Activated CD4-positive, alpha-beta T cell treated with anti-CD3 and anti-CD28 coated beads, Interleukin-2, amount 50 U/mL, for 4 hours (primary cell): Measurements from ENCODE around the gene HDGF.

Source experiments
- DNase-seq, 2 experiments: peaks; one replicate each; pipeline ENCODE4 v3.0.0-alpha.2; 2020

Gene HDGF

DNA sequence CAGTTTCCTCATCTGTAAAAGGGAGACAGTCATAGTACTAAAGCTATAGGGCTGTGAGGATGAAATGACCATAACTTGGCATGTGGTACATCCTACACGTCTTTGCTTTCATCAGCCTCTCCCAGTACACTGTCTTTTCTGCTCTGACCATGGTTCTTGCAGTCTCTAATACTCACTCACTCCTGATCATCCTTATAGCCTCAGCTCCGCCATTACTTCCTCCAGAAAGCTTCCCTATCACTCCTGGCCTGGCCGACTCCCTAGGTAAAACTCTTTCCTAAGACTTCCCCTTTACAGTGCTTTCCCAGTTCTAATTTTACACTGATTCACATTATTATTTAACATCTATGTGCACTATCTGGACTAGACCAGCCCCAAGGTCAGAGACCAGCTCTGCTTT, 5.6 kb downstream of the HDGF start:
- no peak for DNase-seq

DNA sequence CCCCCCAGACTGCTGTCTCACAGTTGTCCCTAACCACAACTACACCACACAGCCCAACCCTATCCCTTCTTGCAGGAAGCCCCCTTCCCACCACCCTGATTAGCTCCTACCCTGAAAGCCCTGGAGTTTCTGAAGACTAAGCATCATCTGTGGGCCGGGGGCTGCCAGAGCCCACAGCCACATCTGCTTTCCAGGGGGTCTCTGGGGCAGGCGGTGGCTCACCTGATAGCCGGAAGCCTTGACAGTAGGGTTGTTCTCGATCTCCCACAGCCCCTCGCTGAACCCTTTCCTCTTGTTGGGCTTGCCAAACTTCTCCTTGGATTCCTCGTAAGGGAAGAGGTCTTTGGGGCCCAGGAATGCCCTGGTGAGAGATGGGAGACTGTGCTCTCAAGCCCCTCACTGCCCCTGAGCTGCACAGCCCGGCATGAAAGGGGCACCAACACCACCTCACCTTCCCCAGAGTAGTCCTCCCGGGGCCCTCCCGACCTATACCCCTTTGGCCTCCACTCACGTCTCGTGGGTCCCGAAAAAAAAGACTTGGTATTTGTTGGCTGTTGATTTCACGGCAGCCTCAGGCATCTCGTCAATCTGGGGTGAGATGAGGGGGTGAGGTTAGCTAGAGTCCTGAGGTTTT, 6.6 kb downstream of the HDGF start:
- DNase-seq = no peak

DNA sequence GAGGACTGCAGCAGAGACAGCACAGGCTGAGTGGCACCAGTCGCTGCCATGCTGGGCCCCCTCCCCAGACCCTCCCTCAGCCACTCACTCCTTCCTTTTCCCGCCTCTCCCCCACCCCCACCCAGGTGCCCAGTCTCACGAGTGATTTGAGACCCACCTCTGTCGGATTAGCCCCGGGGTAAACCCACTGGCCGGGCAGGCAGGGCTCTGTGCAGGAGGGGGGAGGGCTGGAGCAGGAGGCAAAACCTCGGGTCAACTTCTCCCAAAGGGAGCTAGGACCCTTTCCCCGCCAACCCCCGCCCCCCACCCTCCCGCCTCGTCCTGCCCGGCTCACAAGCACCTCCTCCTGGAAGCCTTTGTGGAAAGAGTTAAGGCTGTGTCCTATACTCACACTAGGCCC, 7.1 kb downstream of the HDGF start:
- DNase-seq = no peak

DNA sequence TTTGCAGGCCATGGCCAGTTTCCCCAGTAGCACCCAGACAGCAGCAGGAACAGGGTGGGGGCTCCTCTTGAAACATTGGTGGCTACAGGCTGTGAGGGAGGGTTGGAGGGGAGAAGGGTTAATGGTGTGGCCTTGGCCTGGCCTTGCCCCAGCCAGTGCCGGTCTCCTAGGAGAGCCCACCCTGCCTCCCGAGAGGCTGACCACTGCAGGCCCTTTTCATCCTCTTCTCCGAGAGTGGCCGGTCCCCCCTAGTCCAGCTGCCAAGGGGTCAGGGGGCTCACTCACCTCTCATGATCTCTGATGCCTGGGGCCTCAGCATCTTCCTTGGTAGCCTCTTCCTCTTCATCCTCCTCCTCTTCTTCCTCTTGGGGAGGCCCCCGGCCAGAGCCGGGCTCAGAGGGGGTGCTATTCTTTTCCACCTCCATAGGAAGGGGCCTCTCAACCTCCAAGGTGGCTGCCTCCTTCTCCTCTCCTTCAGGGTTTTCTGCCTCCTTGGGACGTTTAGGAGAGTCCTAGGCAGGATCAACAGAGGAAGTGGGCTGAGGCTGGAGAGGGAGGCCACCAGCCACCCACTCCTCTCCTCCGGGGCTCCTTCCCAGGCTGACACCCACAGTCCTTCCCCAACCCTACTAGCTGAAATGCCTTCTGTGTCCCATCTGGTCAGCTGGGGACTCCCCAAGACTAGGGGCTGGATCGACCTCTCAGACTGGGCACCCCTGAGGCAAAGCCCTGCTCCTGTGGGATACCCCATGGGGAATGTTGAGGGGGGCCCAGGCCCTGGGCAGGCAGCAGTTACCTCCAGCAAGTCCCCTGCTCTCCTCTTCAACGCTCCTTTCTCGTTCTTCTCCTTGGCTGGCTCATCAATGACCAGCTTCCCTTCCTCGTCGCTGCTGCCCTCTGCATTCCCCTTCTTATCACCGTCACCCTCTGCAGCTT, 7.8 kb downstream of the HDGF start:
- DNase-seq = no peak

DNA sequence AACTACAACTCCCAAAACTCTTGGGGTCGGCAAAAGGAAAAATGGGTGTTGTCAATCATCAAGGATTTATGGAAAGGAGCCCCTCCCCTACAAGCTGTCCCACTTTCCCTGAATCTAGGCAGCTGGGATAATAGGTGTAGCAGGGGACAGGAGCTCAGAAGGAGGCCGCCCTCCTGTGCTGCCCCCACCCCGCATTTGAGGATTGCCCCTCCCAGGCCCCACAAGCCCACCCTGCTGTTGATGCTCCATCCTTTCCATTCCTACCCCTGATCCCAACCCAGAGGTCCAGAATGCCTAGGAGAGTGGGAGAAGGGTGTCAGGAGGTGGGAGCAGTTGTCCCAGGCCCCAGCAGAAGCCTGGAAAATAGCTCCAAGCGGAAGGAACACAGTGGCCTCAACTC, 8.7 kb downstream of the HDGF start:
- DNase-seq = no peak

DNA sequence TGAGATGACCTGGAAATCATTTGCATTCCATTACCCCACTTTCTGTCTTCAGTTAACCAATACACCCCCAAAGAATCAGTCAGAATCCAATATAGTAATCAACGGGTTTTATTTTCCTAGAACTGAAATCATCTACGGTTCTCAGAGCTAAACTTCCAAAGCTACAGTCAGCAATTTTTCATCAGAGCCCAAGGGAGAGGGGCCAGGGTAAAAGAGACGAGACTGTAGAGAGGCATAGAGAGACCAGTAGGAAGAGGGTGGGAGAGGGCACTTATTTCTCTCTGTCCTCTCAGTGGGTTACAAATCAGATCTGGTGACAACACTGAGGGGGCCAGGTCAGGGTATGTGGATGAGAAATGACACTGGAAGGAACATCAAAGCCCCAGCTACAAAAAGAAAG, 9.5 kb downstream of the HDGF start:
- no peak for DNase-seq

DNA sequence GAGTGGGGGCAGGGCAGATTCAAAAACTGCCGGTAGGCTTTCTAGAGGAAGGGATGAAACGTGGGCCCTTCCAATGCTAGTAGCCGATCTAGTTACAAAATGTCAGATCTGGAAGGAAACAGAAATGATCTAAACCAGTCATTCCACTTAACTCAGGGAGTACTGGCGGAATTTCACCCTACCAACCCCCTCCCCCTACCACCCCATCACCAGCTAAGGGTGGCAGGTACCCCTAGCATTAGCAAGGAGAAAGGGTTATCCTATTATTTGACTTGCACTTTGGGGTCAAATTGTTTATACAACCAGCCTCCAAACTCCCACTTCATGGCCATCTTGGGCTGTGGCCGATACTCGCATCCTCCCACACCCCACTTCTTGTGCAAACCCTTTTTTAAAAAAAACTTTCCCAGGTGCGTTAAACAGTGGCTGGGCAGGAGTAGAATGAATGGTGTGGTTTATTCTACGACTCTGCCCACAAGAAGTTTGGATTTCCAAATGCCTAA, 9.9 kb downstream of the HDGF start:
- no peak for DNase-seq

DNA sequence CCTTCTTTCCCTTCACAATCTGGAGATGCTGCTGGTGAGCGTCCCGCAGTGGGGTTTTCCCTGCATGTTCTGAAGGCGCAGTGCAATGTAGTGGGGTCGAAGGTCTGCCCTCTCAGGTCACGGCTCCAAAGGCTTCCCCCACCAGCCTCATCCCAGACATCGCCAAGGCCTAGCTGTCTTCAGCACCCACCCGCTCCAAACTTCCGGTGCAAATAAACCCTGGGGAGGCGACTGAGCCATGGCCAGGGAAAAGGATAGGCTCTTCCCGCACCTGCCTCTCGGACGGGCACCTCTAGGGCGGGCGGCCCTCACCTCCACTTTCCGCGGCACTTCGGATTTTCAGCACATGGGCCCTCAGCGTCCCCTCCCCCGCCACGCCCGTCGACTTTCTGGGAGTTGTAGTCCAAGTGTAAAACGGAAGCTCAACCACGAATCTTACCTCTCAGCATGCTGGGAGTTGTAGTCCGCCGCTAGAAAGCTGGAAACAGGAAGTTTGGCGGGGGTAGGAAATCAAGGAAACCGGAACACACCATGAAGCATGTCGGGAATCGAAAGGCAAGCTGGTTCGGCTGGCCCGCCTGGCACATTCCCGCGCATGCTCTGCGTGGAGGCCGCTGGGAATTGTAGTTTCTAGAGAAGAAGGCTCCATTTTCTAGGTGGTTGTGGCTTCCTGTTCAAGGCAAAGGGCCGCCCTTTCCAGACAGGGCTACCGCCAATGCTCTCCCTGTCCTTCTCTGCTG, 10.6 kb downstream of the HDGF start, which contains the start of gene MRPL24:
Gene MRPL24, minus strand, starts transcription at position 348 of the 740 bp plus-strand sequence. CDS start 2,384 bp downstream, outside the sequence.
- DNase-seq = peak; percentile 96

DNA sequence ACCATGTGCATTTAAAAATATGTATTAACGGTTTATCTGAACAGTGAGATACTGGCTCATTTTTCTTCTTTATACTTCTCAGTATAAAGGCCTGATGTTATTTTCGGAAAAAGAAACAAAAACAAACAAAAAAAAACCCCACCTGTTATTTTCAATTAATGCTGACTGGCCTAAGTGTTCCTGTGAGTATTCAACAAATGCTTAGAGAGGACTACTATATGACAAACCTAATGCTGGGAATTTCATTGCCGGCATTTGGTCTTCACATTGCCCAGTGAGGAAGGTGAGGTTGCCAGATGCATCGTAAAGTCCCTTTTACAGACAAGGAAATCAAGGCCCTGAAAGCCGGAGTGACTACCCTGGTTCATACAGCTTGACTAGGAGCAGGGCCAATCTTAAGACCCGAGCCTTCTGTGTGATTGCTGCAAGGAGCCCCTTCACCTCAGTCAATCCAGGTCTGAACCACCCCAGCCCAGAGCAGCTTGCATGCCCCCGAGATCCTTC, 11.2 kb downstream of the HDGF start:
- DNase-seq = no peak

DNA sequence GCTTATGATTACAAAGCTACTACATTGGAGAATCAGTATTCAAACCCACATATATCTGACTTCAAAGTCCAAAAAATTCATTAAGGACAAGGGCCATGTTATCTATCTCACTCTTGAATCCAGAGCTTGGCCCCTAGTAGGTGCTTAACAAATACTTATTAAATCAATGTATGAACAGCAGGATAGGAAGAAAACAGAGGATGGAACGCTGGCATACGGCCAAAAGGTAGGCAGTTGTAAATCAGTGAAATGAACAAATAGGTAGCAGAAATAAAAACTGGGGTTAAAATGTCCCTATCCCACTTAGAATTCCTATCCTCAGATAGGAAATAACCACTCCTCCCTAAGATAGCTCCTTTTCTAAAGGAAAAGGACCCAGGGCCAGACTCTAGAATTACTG, 12.6 kb downstream of the HDGF start:
- no peak for DNase-seq

DNA sequence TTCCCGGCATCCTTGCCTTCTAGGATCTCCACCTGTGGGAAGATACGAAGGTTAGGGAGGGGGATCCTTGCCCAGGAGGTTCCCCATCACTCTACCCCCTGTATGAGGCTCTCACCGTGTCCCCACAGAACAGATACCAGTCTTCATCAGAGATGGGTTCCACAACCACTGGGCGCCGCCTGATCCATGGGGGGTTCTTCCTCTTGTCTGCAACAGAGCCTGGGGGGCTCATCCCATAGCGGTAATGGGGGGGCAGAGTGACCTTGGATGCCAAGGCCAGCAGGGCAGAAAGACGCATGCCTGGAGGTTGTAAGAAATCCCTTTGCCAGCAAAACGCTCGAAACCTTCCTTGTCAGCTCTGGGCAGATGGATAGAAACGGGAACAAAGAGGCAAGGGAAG, 13.1 kb downstream of the HDGF start:
- no peak for DNase-seq

DNA sequence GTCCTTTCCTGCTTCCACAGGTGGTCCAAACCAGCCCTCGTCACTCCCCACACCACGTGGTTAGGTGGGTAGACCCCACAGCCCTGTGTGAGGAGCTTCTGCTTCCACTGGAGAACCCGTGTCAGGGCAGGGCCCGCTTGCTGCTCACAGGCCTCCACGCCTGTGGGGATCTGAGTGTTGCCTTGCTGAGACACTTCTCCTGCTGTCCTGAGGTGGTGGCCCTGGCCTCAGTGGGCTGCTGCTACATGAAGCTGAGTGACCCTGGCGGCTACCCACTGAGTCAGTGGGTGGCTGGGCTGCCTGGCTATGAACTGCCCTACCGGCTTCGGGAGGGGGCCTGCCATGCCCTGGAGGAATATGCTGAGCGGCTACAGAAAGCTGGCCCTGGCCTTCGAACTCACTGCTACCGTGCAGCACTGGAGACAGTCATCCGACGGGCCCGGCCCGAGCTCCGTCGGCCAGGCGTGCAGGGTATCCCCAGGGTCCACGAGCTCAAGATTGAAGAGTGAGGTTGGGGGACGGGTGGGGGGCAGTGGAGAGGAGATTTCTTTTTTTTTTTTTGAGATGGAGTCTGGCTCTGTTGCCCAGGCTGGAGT, 17.4 kb downstream of the HDGF start:
- DNase-seq = no peak

DNA sequence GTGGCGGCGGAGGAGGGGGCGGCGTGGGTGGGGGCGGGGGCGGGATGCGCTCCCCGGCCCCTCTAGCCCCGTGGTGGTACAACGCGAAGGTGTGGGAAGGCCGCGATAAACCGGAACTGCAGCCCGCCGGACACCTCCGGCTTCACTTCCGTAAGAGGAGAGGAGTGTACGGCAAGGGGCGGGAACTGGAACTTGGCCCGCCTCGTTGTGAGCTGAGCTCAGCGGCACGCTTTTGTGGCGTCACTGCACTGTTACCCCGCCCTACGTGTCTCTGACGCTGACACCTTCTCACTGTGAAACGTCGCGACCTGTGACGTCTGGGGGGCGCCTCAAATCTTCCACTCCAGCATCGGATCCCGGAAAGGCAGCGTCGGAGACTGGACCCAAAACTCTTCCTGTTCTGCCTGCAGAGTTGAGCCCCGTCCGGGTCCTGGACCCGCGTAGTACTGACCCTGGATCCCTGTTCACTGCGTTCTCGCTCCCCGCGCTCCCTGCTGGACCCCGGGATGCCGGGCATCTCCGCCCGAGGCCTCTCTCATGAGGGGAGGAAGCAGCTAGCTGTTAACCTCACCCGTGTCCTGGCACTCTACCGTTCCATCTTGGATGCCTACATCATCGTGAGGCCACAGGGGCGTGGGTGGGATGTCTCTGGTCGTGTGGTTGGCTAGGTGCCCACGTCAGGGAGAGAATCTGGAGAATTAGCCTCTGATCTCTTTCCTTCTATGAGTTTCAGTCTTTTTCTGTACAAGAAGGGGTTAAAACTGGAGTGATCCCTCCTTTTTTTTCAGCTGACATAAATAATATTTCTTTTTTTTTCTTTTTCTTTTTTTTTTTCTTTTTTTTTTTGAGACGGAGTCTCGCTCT, 22.6 kb downstream of the HDGF start, which contains the start of gene ISG20L2:
Gene ISG20L2, minus strand, starts transcription at position 168 of the 864 bp plus-strand sequence. CDS start 1,114 bp downstream, outside the sequence.
- DNase-seq = peak; percentile 93 to 95

DNA sequence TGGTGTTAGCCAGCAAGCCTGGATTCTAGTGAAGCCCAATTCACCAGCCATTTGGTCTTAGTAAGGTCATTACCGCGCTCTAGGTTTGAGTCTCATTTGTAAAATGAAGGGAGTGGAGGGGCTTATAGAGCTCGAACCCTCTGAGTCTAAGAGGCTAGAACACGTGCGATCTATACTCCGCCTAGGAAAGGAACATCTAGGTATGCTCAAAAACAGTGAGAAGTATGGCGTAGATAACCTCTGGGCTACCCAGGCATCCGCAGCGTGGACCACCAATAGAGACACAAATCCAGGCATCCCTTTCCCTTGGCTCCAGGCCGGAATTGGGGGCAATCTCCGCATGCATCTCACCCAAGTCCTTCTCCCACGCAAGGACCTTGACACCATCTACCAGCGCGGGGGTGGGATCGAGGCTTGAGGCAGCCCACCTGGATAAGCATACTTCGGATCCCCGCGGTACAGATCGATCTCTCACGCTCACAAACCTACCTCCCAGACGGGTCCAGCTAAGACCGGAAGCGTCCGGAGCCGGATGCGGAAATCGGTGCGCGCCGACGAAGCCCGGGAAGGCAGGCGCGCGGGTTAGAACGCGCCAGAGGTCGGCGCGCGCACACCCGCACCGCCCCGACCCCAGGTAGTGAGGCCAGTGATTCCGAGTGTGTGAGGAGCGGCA, 23.4 kb downstream of the HDGF start, which contains the start of gene METTL25B:
Gene METTL25B, plus strand, starts transcription at position 544 of the 673 bp plus-strand sequence. CDS start 636 bp downstream, outside the sequence.
- peak in 1 of 2 experiments; percentile 45 for DNase-seq

DNA sequence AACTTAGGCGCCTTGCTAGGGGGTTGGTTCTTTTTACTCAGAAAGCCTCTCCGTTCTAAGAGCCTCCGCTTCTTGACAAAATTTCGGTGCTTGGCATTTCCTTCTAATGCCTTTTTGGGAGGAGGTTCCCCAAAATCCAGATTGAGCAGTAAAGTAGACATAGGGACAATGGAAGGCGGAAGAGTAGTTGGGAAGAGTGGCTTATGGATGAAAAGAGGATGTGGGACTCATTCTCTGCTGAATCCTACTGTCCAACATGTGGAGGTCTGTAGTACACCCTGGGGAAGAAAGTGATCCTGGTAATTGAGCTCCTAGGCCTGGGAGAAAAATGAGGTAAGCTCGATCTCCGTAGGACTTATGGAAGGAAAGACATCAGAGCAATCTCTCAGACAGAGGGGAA, 24.0 kb downstream of the HDGF start:
- no peak for DNase-seq

DNA sequence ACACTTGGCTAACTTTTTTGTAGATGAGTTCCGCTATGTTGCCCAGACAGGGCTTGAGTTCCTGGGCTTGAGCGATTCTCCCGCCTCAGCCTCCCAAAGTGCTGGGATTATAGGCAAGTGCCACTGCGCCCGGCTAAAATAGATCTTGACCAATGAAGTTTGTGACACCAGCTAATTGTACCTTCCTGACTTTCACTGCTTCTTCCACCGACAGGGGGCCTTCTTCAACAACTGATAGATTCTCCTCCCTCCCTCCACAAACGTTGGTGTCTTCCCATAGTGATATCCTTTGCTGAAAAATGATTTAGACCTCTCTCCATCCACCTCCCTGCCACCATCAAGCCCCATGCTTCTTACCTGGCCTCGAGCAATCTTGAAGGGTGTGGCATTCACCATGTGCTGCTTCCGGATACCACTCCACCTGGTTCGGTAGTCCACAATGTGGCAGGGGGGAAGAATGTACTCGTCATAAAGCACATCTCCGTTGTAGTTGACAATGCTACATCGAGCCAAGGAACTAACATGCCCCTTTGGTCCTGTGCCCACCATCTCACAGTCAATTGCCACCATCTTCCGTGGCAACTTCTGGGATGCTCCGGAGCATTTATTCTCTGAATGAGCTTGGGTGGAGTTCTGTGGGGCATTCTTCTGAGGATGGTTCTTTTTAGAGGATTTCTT, 24.8 kb downstream of the HDGF start:
- peak; percentile 34 to 43 for DNase-seq

DNA sequence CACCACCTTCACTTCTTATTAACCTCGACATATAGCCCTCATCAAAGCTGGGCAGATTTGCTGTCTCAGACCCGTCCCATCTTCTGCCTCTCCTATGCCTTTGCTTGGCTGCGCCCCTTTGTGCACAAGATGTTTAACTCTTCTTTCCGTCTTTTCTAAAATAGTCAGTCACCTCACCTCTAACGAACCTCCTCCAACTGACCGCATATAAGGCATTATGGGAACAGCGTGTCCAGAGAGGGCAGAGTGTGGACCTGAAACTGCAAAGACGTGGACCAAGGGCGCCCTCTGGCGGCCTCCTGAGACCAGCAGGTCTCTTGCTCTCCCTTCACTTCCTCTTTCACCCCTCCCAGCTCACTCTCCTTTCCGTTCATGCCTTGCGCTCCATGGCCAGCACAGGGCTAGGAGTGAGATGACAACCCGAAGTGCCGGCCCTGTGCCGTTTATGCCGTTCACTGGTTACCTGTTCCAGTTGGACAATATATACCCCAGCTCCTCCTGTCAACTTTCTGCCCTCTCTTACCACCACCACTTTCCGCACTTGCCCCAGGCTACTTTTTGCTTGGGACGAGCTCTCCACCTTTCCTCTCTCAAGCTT, 25.7 kb downstream of the HDGF start:
- peak; percentile 71 to 73 for DNase-seq

DNA sequence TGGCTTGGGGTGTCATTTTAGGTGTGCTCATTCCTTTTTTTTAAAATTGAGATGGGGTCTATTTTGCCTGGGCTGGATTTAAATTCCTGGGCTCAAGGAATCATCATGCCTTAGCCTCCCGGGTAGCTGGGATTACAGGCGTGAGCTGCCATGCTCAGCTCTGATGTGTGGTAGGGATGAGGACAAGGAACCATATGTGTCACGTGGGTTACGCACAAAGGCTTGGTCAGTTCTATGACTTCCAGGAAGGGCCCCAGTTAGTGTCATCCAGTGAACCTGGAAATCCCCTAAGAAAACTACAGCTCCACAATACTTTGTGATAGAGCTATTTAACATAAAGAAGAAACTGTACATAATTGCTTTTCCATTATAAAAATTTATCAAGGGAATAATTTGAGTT, 29.9 kb downstream of the HDGF start:
- no peak for DNase-seq

DNA sequence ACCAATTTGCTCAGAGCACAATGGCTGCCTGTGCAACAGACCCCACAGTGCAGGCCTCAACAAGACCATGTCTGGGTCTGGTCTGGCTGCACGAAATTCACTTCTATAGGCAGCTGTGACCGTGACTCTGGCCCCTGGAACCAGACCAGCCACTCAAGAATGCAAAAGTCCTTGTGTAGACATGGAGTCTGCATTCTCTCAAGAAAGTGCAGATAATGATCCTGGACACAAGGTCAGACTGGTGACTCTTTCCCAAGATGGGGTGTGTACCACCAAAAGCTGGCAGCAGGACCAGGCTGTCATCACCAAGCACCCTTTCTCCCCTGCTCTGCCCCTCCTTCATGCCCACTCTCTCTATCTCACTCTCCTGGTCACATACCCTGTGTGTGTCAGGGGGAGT, 30.3 kb downstream of the HDGF start:
- DNase-seq = no peak

DNA sequence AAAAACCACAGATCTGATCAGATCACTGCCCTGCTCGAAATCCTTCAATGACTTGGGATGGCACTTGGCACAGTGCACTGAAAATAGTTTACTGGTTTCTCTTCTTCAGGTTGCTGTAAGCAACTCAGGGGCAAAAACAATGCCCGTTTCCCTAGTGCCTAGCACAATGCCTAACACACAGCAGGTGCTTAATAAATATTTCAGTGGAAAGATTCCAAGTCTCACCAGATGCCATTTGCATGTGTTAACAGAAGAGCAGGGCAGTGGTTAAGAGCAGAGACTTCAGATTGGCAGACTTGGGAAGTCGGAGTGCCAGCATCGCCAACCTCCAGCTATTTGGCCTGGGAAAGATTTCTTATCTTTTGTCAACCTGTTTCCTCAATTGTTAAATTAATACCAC, 34.1 kb downstream of the HDGF start:
- DNase-seq = no peak
